Measurements from ENCODE around the gene TRIM29. TPM values are rescaled to one million over a fixed set of nuclear protein-coding genes. Genes with fewer than 3 reads are reported as not detected.

The TRIM29 gene
- total and polyA plus RNA-seq, 2 donors (not counting 1 experiment from before 2014, with no cell fraction given): not detected

DNA sequence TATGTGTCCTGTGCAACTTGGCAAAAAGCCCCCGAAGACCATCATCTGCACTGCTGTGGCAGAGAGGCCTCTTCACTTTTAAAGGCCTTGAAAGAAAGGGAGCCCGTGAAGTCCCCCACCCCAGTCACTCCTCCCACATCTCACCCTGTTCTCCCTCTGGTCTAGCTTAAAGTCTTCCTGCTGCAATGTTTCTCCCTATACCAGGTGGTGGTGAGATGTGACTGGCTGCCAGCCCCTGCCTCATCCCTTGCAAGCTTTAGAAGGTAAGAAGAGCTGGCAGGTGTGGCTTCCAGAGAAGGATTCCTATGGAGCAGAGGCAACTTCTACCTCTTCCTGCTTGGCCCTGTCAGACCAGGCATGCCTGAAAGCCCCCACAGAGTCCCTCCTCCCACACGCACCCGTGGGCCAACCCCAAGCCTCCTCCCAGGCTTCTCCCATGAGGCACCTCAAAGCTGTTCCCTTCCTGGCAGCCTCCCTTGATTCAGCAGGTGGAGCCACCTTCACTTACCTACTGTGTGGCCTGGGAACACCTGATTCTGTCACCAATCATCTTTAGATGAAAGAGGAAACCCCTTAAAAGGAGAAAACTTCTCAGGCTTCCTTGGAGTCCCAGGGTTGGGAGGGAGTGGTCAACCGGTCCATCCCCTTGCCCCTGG, 4.0 kb upstream of the TRIM29 start:
- Histone ChIP-seq H3K4me1 (ENCODE audit: control insufficient read depth, extremely low read depth, insufficient read depth, low read length) (no peaks in the 10 kb centered on the region), H3K4me2 (ENCODE audit: extremely low read depth, insufficient read depth, low read length) (no peak overlapping the region), H3K27ac (ENCODE audit: insufficient read depth, low read length) (no peak overlapping the region), H3K36me3 (ENCODE audit: control insufficient read depth, insufficient read depth, low read length) (no peaks in the 10 kb centered on the region), H3K79me2 (ENCODE audit: control insufficient read depth, insufficient read depth, low read length) (no peaks in the 10 kb centered on the region), H3K9me3 (ENCODE audit: control insufficient read depth, insufficient read depth, low read depth, low read length) (no peaks in the 10 kb centered on the region), H3K9ac (ENCODE audit: insufficient read depth, low read length) (no peak overlapping the region), H4K20me1 (ENCODE audit: control insufficient read depth, extremely low read depth, insufficient read depth, low read length) (no peaks in the 10 kb centered on the region), H3K4me3 (replicated peaks in 1 of 4; ENCODE audit: control extremely low read depth in 1 of 4, insufficient read depth in 1 of 4, low read depth in 3 of 4, low read length in 4 of 4) (no peak overlapping the region), H3K27me3 (ENCODE audit: control insufficient read depth, insufficient read depth, low read length) (peaks cover 6% of the 10 kb centered on the region), H2AFZ (ENCODE audit: low read length) (no peak overlapping the region)
- DNase-seq (ENCODE audit: low read depth in 2 of 2): no peak
- no peak for TF ChIP-seq EZH2 (IDR thresholded peaks at IDR 0.05; ENCODE audit: low read length, missing control alignments)
- TF ChIP-seq, protein P1, sequence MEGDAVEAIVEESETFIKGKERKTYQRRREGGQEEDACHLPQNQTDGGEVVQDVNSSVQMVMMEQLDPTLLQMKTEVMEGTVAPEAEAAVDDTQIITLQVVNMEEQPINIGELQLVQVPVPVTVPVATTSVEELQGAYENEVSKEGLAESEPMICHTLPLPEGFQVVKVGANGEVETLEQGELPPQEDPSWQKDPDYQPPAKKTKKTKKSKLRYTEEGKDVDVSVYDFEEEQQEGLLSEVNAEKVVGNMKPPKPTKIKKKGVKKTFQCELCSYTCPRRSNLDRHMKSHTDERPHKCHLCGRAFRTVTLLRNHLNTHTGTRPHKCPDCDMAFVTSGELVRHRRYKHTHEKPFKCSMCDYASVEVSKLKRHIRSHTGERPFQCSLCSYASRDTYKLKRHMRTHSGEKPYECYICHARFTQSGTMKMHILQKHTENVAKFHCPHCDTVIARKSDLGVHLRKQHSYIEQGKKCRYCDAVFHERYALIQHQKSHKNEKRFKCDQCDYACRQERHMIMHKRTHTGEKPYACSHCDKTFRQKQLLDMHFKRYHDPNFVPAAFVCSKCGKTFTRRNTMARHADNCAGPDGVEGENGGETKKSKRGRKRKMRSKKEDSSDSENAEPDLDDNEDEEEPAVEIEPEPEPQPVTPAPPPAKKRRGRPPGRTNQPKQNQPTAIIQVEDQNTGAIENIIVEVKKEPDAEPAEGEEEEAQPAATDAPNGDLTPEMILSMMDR (conservative IDR thresholded peaks at IDR 0.05 in 1 of 2, IDR thresholded peaks at IDR 0.05 in 1 of 2; ENCODE audit: low read depth in 1 of 2, low read length in 2 of 2): no peak

DNA sequence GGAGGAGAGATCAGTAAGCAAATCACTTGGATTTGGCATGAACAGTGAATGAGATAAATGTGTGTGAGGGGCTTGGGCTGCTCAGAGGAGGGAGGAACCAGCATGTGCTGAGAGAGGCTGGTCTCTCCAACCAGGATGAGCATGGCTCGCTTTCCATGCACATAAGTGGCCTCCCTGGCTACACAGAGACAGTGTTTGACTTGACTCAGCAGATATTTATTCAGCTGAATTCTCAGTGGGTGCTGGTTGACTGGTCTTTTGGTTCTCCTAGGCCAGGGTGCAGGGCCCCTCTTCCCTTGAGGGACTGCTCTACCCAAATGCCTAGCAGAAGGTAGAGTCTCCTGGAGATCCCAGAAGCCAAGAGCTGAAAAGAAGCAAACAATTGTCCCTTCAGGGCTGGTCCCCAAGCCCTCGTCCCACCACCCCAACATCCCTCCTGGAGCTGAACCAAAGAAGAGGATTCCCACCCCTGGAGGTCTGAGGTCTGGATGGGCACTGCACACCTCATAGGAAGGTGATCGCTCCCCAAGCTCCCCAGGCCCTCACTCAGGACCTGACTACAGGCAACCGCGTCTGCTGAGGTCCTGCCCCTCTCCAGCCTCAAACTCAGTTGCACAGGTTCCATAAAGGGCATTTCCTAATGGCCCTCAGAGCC, 3.3 kb upstream of the TRIM29 start:
- TF ChIP-seq, protein P1 (conservative IDR thresholded peaks at IDR 0.05 in 1 of 2, IDR thresholded peaks at IDR 0.05 in 1 of 2; ENCODE audit: low read depth in 1 of 2, low read length in 2 of 2): no peak
- no peak for TF ChIP-seq EZH2 (IDR thresholded peaks at IDR 0.05; ENCODE audit: low read length, missing control alignments)
- DNase-seq (ENCODE audit: low read depth in 2 of 2): no peak
- Histone ChIP-seq H2AFZ (ENCODE audit: low read length) (no peak overlapping the region), H3K79me2 (ENCODE audit: control insufficient read depth, insufficient read depth, low read length) (no peaks in the 10 kb centered on the region), H4K20me1 (ENCODE audit: control insufficient read depth, extremely low read depth, insufficient read depth, low read length) (no peaks in the 10 kb centered on the region), H3K4me1 (ENCODE audit: control insufficient read depth, extremely low read depth, insufficient read depth, low read length) (no peaks in the 10 kb centered on the region), H3K4me3 (replicated peaks in 1 of 4; ENCODE audit: control extremely low read depth in 1 of 4, insufficient read depth in 1 of 4, low read depth in 3 of 4, low read length in 4 of 4) (no peak overlapping the region), H3K4me2 (ENCODE audit: extremely low read depth, insufficient read depth, low read length) (no peak overlapping the region), H3K27ac (ENCODE audit: insufficient read depth, low read length) (no peak overlapping the region), H3K36me3 (ENCODE audit: control insufficient read depth, insufficient read depth, low read length) (no peaks in the 10 kb centered on the region), H3K9ac (ENCODE audit: insufficient read depth, low read length) (no peak overlapping the region), H3K27me3 (ENCODE audit: control insufficient read depth, insufficient read depth, low read length) (peaks cover 5% of the 10 kb centered on the region), H3K9me3 (ENCODE audit: control insufficient read depth, insufficient read depth, low read depth, low read length) (no peaks in the 10 kb centered on the region)

DNA sequence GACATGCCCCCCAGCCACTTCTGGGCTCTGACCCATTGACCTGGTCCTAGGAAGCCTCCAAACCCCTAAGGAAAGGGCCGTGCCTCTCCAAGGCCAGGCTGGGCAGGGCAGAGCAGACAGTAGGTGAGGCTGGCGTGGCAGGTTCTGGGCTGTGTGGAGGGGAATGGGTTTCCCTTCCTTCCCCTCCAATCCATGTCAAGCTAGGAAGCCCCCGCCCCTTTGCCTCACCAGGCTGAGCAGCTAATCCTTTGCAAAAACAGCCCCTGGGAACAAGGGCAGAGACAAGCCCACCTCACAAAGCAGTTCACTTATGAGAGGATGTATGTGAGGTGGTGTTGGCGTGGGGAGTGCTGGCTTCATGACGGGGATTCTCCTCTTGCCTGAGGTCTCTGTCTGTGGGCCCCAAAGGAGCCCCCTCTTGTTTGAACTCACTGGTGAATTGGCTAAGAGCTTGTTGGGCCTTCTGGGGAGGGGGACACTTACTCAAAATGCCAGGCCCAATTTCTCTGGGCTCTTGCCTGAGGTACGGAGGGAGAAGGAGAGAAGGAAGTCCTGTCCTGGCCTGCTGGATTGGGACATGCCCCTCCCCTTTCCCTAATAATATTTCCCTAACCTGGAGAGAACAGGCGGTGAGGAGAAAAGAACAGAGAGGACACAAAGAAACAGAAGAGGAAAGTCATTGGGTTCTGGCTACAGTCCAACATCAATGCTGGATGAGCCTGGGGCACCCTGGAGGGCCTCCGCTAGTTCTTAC, 1.6 kb upstream of the TRIM29 start:
- no peak for TF ChIP-seq EZH2 (IDR thresholded peaks at IDR 0.05; ENCODE audit: low read length, missing control alignments)
- TF ChIP-seq, protein P1 (conservative IDR thresholded peaks at IDR 0.05 in 1 of 2, IDR thresholded peaks at IDR 0.05 in 1 of 2; ENCODE audit: low read depth in 1 of 2, low read length in 2 of 2): no peak
- no peaks in the 10 kb centered on the region for H3K9me3 ChIP-seq (ENCODE audit: control insufficient read depth, insufficient read depth, low read depth, low read length)

More for the DNA sequence above, 1.6 kb upstream of the TRIM29 start:
- no peak overlapping the region for H3K27ac ChIP-seq (ENCODE audit: insufficient read depth, low read length)
- H3K36me3 ChIP-seq (ENCODE audit: control insufficient read depth, insufficient read depth, low read length): no peaks in the 10 kb centered on the region
- H4K20me1 ChIP-seq (ENCODE audit: control insufficient read depth, extremely low read depth, insufficient read depth, low read length): no peaks in the 10 kb centered on the region
- H3K4me1 ChIP-seq (ENCODE audit: control insufficient read depth, extremely low read depth, insufficient read depth, low read length): no peaks in the 10 kb centered on the region
- no peak overlapping the region for H3K4me3 ChIP-seq (replicated peaks in 1 of 4; ENCODE audit: control extremely low read depth in 1 of 4, insufficient read depth in 1 of 4, low read depth in 3 of 4, low read length in 4 of 4)
- DNase-seq (ENCODE audit: low read depth in 2 of 2): no peak
- no peaks in the 10 kb centered on the region for H3K27me3 ChIP-seq (ENCODE audit: control insufficient read depth, insufficient read depth, low read length)
- no peak overlapping the region for H3K4me2 ChIP-seq (ENCODE audit: extremely low read depth, insufficient read depth, low read length)
- H2AFZ ChIP-seq (ENCODE audit: low read length): no peak overlapping the region
- no peaks in the 10 kb centered on the region for H3K79me2 ChIP-seq (ENCODE audit: control insufficient read depth, insufficient read depth, low read length)
- H3K9ac ChIP-seq (ENCODE audit: insufficient read depth, low read length): no peak overlapping the region
